A375 (cell line): ENCODE data around the gene PPY. TPM values are rescaled to one million over a fixed set of nuclear protein-coding genes. Genes with fewer than 3 reads are reported as not detected.

Experiments used
- total RNA-seq: library from RNA; depleted of rRNA; stranded (reverse); fragments of >200 nt; shearing (Covaris generic); gene quantifications from 2 replicates; pipeline ENCODE4 v1.2.3, GENCODE V29; 2014; rRNA removed

Gene PPY
- not detected in 2 replicates for total RNA-seq

DNA sequence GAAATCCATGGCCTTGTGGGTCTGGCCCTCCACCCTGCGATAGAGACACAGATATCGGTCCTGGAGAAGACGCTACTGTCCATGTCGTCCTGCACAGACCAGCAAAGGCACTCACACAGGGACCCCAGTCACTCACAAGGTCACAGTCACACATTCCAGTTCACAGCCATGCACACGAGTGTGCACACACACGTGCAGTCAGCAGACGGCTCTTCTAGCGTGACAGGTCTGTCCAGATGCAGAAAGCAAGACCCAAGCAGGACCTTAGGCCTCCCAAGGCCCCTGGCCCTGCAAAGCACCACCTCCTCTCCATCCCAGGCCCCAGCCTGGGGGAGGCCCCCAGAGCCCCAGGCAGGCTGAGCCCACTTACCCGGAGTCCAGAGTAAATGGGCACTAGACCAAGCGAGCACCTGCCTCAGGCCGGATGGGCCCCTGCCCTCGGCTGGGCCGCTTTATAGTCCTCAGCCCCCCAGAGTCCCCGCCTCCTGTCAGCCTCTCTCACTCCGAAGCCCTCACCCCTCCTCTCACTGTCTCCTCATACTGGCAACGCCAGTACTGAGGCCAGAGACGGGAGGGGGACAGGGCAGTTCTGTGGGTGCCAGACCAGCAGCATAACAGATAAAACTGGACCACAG is at the start of gene PPY:
Gene PPY (minus strand): TSS at position 426 of the 635 bp plus-strand sequence. CDS start 822 bp downstream, outside the sequence.

GRCh38 chr17:43953746-43954145 is 11.5 kb upstream of the PPY start, which contains the start of gene PYY:
PYY (minus strand) TSS chr17:43953940; CDS start chr17:43953483, 457 bp downstream.

GRCh38 chr17:43907425-43907981 is 34.8 kb downstream of the PPY start, which contains the start of gene MPP2:
MPP2 (minus strand) TSS chr17:43907536; CDS start chr17:43904460, 3,076 bp downstream.

Other genes with a start within 250 kb of the PPY start
- not detected in 2 replicates for gene SOST, start 183.7 kb downstream of the PPY start, total RNA-seq
- gene DUSP3, start 163.5 kb downstream of the PPY start, total RNA-seq: 19.1 and 20.7 TPM in 2 replicates
- not detected in 2 replicates for gene CFAP97D1, start 162.0 kb downstream of the PPY start, total RNA-seq
- gene MPP3, start 109.3 kb downstream of the PPY start, total RNA-seq: 12.7 and 19.9 TPM in 2 replicates
- not detected in 2 replicates for gene CD300LG, start 95.3 kb downstream of the PPY start, total RNA-seq
- gene MPP2, start 34.9 kb downstream of the PPY start, total RNA-seq: 3.6 and 5.7 TPM in 2 replicates
- gene PYY, start 11.5 kb upstream of the PPY start, total RNA-seq: not detected in 2 replicates
- gene NAGS, start 62.1 kb upstream of the PPY start, total RNA-seq: 0.96 and 0.98 TPM in 2 replicates
- gene TMEM101, start 72.5 kb upstream of the PPY start, total RNA-seq: 56.5 and 61.0 TPM in 2 replicates
- gene LSM12, start 124.2 kb upstream of the PPY start, total RNA-seq: 57.1 and 72.5 TPM in 2 replicates
- gene G6PC3, start 128.3 kb upstream of the PPY start, total RNA-seq: 67.5 and 80.3 TPM in 2 replicates
- 62.8 and 63.2 TPM in 2 replicates for gene HDAC5, start 181.2 kb upstream of the PPY start, total RNA-seq
- gene HROB, start 199.5 kb upstream of the PPY start, total RNA-seq: 7.6 and 8.6 TPM in 2 replicates
- not detected in 2 replicates for gene ASB16, start 228.2 kb upstream of the PPY start, total RNA-seq
- 23.2 and 27.8 TPM in 2 replicates for gene TMUB2, start 244.5 kb upstream of the PPY start, total RNA-seq